Fibroblast of skin of right biceps (primary cell): ENCODE measurements around the gene CACTIN.
"Not testable (repeated sequence)": the region's sequence is repeated elsewhere in the genome, so short reads cannot be mapped to it uniquely, and the experiment has no call there.

Experiments
- DNase-seq: peaks from one replicate; pipeline ENCODE4 v3.0.0-alpha.2; 2013

Gene CACTIN

GRCh38 chr19:3626473-3627350 is at the start of gene CACTIN:
Gene CACTIN, minus strand, starts transcription at chr19:3626790. Its CDS starts 28 bp downstream, at chr19:3626762.
- peak; percentile 99 for DNase-seq

GRCh38 chr19:3674784-3675543 is 48.4 kb upstream of the CACTIN start:
- DNase-seq, result no peak

DNA sequence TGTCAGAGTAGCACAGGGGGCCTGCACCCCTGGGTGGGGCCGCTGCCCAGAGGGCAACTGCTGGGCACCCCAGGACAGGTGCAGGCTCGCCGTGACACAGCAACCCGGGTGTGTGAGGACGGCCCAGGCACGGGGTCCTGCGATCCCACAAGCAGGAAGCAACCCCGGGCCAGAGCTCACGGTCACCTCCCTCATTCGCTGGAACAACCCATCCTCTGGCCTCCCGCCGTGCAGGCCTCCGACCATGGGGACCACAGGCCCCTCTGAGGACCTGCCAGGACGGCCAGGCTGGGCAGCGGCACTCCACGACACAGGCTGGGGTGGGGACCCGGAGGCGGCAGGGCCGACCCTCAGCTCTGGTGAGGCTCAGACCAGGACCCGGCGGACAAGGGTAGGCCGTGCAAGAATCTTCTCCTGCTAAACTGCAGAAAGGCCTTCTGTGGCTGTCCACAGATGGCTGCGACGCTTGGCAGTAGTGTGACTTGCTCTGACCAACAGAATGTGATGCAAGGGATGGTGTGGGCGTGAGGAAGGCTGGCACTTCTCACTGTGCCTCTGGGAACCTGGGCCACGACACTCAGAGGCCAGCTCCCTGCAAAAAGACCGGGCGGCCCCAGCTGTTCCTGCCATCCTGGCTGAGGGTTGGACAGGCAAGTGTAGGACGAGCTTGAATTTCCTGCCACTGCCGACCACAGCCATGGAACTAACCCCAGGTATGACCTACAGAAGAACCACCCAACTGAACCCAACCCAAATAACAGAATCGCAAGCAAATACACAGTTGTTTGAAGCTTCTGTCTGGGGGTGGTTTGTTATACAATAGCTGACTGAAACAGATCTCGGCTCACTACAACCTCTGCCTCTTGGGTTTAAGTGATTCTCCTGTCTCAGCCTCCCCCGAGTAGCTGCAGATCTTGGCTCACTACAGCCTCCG is 47.2 kb upstream of the CACTIN start:
- no peak for DNase-seq

DNA sequence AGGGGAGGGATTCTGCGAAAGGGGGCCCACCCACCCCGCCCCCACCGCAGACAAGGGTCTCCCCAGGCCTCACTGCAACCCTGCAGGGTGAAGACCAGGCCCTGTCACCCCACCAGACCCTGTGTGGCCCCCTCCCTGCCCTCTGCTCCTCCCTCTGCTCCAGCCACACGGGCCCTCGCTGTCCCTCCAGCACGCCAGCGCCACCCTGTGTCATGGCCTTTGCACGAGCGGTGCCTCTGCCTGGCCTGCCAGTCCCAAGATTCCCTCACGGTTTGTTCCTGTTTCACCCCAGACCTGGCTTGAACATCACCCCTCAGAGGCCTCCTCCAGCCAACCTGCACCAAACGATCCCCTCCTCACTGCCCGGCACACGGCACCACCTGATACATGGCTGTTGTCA is 46.4 kb upstream of the CACTIN start:
- DNase-seq, result no peak

- no peak for DNase-seq
Measured at GRCh38 chr19:3672575-3672948, 46.0 kb upstream of the CACTIN start.

DNA sequence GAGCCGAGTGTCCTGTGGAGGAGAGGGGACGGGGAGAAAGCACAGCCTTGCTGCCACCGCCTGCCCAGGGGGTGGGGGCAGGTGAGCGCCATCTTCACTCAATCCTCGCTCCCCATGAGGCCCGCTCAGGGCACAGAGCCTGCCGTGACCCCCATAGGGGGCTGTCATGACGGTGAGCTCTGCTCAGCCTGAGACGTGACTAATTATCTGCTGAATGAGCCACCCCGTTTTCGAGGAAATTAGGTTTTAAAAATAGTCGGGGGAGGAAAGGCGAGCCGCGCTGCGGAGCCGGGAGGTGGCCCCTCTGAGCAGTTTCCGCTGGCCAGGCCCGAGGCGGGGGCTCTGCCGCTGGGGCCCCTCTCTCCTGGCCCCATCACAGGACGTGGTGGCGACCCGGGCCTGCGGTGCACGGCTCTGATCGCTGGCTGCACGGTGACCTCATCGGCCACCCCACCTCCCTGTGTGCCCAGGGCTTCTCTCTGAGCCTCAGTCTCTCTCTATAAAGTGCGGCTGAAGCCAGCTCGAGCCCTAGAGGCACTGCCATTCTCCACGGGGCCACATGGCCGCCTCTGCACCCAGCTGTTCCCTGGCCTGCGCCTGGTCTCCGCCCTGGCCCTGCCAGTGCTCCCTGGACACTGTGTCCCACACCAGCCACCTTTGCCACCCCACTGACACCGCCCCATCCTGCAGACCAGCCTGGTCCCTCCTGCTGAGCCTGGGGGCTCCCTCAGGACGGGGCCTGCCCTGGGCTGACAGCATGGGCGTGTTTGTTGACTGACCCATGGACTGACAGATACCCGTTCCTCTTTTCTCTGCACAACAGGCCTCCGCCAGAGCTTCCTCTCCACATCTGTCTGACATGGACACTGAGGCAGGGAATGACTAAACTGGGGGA is 45.3 kb upstream of the CACTIN start:
- DNase-seq, result peak; percentile 36

GRCh38 chr19:3670796-3671679 is 44.4 kb upstream of the CACTIN start:
- peak; percentile 60 for DNase-seq

DNA sequence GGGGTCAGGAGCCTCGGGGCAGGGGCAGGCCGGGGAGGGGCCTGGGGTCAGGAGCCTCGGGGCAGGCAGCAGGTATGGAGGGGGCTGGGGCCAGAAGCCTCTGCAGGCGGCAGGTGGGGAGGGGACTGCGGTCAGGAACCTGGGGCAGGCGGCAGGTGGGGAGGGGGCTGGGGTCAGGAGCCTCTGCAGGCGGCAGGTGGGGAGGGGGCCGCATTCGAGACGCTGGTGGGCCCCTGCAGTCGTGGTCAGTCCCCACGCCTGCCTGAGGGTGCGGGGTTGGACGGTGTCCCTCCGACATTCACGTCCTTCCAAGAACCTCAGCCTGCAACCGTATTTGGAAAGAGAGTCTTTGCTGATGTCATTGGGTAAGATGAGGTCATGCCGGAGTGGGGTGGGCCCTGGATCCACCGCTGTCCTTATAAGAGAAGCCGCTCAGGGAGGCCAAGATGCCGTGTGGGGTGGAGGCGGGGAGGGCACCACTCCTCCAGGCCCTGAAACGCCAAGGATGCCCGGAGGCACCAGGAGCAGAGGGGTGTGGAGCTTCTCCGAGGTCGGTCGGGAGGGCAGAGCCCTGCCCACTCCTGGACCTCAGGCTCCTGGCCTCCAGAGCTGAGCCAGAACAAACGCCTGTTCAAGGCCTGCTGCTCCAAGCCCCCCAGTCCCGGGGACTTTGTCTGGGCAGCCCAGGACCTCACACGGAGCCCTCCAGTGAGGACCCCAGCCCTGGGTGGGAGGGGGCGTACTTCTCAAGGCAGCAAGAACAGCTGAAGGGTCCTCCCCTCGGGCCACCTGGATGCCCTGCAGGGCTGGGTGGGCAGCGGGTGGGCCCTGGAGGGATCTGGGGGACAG is 43.6 kb upstream of the CACTIN start:
- DNase-seq, result peak; percentile 80

- no peak for DNase-seq
Measured at GRCh38 chr19:3669082-3669946, 42.7 kb upstream of the CACTIN start.

- peak; percentile 34 for DNase-seq
Measured at GRCh38 chr19:3668331-3669081, 41.9 kb upstream of the CACTIN start.

GRCh38 chr19:3667766-3668165 is 41.2 kb upstream of the CACTIN start:
- DNase-seq, result no peak

DNA sequence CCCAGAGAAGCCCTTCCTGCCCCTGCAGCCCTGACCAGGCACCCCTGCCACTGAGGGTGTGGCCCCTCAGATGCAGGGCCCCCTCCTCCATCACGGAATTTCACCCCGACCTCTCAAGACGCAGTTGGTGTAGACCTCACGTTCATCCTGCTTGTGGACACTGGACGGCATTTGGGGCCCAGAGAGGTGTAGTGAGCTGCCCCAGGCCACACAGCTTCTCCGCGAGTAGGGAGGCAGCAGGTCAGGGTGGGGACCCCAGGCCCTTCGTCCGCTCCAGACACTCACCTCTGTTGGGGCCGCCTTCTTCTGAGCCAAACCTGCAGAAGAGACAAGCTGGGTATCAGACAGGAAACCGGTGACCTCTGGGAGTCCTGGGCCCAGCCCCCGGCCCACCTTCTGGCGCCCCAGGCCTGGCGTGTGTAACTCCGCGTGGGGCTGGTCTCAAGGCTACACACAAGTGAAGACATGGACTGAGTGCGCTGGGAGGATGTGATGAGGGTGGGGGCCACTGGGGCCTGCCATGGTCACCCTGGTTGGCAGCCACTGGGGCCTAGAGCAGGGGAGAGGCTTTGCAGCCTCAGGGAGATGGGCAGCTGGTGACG is 40.5 kb upstream of the CACTIN start:
- no peak for DNase-seq

DNA sequence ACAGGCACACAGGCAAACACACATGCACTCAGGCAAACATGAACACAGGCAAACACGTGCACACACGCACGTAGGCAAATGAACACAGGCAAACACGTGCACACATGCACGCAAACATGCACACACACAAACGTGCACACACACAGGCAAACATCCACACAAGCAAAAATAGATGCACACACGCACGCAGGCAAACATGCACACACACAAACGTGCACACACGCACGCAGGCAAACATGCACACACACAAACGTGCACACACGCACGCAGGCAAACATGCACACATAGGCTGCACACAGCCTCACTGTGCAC is 39.9 kb upstream of the CACTIN start:
- not testable (repeated sequence) for DNase-seq

DNA sequence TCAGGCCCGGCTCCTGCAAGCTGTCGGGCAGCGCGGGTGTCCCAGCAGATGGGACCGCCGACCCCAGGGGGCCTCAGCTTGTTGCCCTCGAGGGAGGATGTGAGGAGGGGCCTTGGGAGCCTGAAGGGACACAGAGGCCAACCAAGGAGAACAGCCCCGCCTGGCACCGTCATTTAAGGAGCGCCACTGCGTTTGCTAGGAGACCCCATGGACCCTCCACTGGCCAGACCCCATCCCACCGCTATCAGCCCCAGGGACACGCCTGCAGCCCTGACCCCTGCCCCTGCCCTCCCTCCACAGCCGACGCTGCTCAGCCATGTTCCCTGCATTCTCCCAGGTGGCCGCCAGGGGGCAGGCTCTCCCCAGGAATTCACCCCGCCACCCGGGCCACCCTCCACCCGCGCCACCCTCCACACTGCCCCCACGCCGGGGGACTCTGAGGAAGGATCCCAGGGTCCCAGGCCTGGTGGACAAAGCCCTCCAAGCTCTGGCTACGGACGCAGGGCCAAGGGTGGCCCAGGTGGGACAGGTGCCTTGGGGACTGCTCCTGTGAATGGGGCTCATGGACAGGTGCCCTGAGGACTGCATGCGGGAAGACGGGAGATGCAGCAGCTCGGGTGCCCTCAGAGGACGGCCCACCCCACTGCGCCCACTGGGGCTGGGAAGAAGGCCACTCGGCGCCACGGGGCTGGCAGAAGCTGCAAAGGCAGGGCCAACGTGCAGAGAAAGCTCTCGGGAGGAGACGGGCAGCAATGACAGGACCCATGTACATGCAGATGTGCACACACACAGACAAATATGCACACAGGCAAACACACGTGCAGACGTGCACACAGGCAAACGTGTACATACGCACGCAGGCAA is 39.3 kb upstream of the CACTIN start:
- DNase-seq, result no peak

DNA sequence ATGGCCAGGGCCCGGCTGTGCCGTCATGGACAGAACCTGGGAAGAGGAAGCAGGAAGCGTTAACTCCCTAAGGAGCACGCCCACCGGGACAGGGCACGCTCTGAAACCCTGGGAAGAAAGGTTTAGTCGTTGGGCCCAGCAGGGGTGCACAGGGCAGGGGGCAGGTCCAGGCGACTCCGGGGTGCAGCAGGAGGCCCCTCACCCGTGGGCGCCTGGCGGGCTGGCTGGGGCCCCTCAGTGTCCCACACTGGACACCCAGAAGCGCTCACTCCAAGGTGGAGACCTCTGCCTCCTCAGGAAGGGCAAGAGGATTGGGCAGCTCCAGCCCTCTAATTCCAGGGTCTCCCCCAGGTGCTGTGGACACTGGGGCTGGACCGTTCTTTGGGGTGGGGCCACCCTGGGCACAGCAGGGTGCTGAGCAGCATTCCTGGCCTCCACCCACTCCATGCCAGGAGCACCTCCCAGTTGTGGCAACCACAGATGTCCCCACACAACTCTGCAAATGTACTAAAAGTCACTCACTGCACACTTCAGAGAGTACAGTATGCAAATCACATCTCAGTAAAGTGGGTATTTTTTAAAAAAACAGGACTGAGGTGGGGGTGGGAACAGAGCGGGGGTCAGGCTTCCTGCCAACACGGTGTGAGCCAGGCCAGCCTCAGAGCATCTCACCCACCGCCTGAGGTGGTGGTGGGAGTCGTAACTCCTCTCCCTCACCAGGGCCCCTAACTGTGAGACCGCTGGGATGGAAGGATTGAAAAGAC is 38.5 kb upstream of the CACTIN start:
- no peak for DNase-seq

GRCh38 chr19:3663838-3664237 is 37.2 kb upstream of the CACTIN start:
- peak; percentile 39 for DNase-seq
